A673 (cell line): ENCODE data around the gene KCNIP4.

Experiments used
- CTCF ChIP-seq: fragments of 300-800, 200-600 bp; sonication (generic); conservative IDR thresholded peaks from 2 replicates; pipeline ENCODE4 v1.5.1; 2017; ENCODE audit warnings: low read depth, mild to moderate bottlenecking, antibody characterized with exemption, low read length, moderate library complexity, mixed read lengths
- EZH2 ChIP-seq: fragments of 200-600 bp; sonication (generic); IDR thresholded peaks from 2 replicates; pipeline ENCODE4 v1.6.1; 2017; ENCODE audit warnings: borderline replicate concordance, low read depth, mild to moderate bottlenecking, mixed read lengths, antibody characterized with exemption, low read length; ENCODE audit not compliant: poor library complexity, severe bottlenecking

GRCh38 chr4:21858971-21859370, 89.6 kb downstream of the KCNIP4 start:
- no peak for TF ChIP-seq CTCF
- TF ChIP-seq EZH2: no peak
